ENCODE data around the gene SMPDL3B. TPM values are rescaled to one million over a fixed set of nuclear protein-coding genes. Genes with fewer than 3 reads are reported as not detected.

Gene SMPDL3B
- total and polyA plus RNA-seq, 2 of the 4 experiments (the other 2 are of a cell fraction) = not detected

DNA sequence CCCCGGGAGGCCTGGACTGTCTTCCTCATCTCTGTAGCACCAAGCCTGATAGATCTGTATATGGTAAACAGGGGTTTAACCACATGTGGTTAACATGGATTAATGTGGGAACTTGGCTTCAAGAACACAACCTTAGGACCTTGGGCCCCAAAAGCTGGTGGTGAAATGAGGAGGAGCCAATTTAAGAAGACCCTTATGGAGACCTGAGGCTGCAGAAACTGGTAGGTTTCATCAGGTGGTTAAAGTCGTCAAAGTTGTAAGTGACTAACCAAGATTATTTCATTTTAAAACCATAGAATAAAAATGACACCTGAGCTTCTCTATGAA lies 48.5 kb upstream of the SMPDL3B start:
- Histone ChIP-seq H3K4me1 (ENCODE audit: control insufficient read depth, insufficient read depth, low read length) (no peaks in the 10 kb centered on the region), H3K9me3 (ENCODE audit: control insufficient read depth, insufficient read depth, low read length) (no peaks in the 10 kb centered on the region), H3K56ac (ENCODE audit: extremely low read depth, insufficient read depth, low read length) (no peak overlapping the region), H2AK9ac (replicated peaks; ENCODE audit: low read depth, low read length, poor library complexity) (no peak overlapping the region), H3K9ac (ENCODE audit: low read depth, low read length) (no peak overlapping the region), H3K36me3 (ENCODE audit: control insufficient read depth, insufficient read depth, low read length) (peaks cover 6% of the 10 kb centered on the region; the same call in 1 of the 2 replicates), H4K5ac (ENCODE audit: low read depth, low read length) (no peak overlapping the region), H3K4ac (ENCODE audit: low read depth, low read length) (no peak overlapping the region), H2BK20ac (ENCODE audit: low read depth, low read length) (no peak overlapping the region), H3K79me1 (ENCODE audit: low read depth in 1 of 2, low read length in 2 of 2) (no peaks in the 10 kb centered on the region), H2BK5ac (ENCODE audit: low read depth, low read length, poor library complexity, severe bottlenecking) (no peak overlapping the region), H3K4me3 (ENCODE audit: insufficient read depth, low read depth, low read length) (no peak overlapping the region), H2BK15ac (ENCODE audit: low read depth, low read length) (no peak overlapping the region), H4K91ac (ENCODE audit: insufficient read depth, low read depth, low read length) (no peak overlapping the region), H2BK120ac (ENCODE audit: low read depth, low read length) (no peak overlapping the region), H4K8ac (ENCODE audit: low read depth in 2 of 2, low read length in 2 of 2) (no peak overlapping the region), H3K4me2 (ENCODE audit: low read depth, low read length) (no peak overlapping the region), H3K18ac (ENCODE audit: low read depth, low read length) (no peak overlapping the region), H2AK5ac (ENCODE audit: low read depth, low read length) (no peak overlapping the region), H3K9me1 (ENCODE audit: insufficient read depth, low read length) (no peaks in the 10 kb centered on the region), H3K23ac (ENCODE audit: low read depth, low read length) (no peak overlapping the region), H3K14ac (replicated peaks; ENCODE audit: low read depth, low read length) (no peak overlapping the region), H3K27ac (ENCODE audit: insufficient read depth, low read length) (no peak overlapping the region), H3K27me3 (ENCODE audit: control insufficient read depth, insufficient read depth, low read length) (no peaks in the 10 kb centered on the region), H2AFZ (replicated peaks; ENCODE audit: low read length, poor library complexity) (no peak overlapping the region), H4K20me1 (ENCODE audit: insufficient read depth, low read length) (no peaks in the 10 kb centered on the region)
- DNase-seq = no peak
- intact Hi-C loops (cut with micrococcal nuclease) = no loop called here
- ATAC-seq (ENCODE audit: low read depth) = no peak
- POLR2A ChIA-PET (ENCODE audit: unreplicated experiment) = no interaction called here
- no CpG with 5 or more reads among the region's 2 CpGs for WGBS, 2 experiments (ENCODE audit: extremely low coverage in 2 of 2, insufficient read length in 1 of 2)
- no TSS peak for BruUV-seq (replicated peaks)
- CTCF ChIA-PET = interaction anchor here (0.9 kb wide), 1 partner anchor 22 kb away, joined by 3 read pairs; no protein-coding TSS in a partner anchor
- TF ChIP-seq CTCF (conservative IDR thresholded peaks at IDR 0.05; ENCODE audit: low read depth, low read length) (no peak), ELK1 (IDR thresholded peaks at IDR 0.05; ENCODE audit: borderline replicate concordance, low read depth, low read length) (no peak), POLR2A (IDR thresholded peaks at IDR 0.05; ENCODE audit: low read depth, low read length) (no peak), MXI1 (IDR thresholded peaks at IDR 0.05; ENCODE audit: borderline replicate concordance, low read depth, low read length) (no peak), BHLHE40 (IDR thresholded peaks at IDR 0.05; ENCODE audit: low read depth, low read length) (no peak), FOS (IDR thresholded peaks at IDR 0.05; ENCODE audit: low read depth, low read length) (no peak), USF2 (IDR thresholded peaks at IDR 0.05; ENCODE audit: low read depth, low read length) (no peak), RAD21 (IDR thresholded peaks at IDR 0.05; ENCODE audit: low read length) (no peak), NFE2L2 (IDR thresholded peaks at IDR 0.05; ENCODE audit: low read depth, low read length) (no peak), SMC3 (IDR thresholded peaks at IDR 0.05; ENCODE audit: low read depth, low read length) (no peak), RFX5 (IDR thresholded peaks at IDR 0.05; ENCODE audit: low read depth, low read length) (no peak), MAZ (IDR thresholded peaks at IDR 0.05; ENCODE audit: borderline replicate concordance, low read depth, low read length) (no peak)
- dilution Hi-C loops (cut with HindIII; ENCODE audit: low sequenced_read_pairs, unreplicated experiment) = no loop called here
- in situ Hi-C loops (cut with MboI; ENCODE audit: low sequenced_read_pairs) = no loop called here

Data from IMR-90 (cell line).